Fibroblast of the aortic adventitia (primary cell): ENCODE data around the gene OR52E1. TPM values are rescaled to one million over a fixed set of nuclear protein-coding genes. Genes with fewer than 3 reads are reported as not detected.
"Not testable (repeated sequence)": the region's sequence is repeated elsewhere in the genome, so short reads cannot be mapped to it uniquely, and the experiment has no call there.

Experiments
- DNase-seq: peaks from one replicate; pipeline ENCODE4 v3.0.0-alpha.2; 2010; ENCODE audit warnings: low read depth
- H3K4me3 ChIP-seq: 2 replicates; pipeline ENCODE4 v1.5.1; 2011; ENCODE audit warnings: low read depth, mild to moderate bottlenecking, control low read depth, low read length, moderate library complexity
- CTCF ChIP-seq: IDR thresholded peaks from 2 replicates; pipeline ENCODE4 v1.5.1; 2011; ENCODE audit warnings: mild to moderate bottlenecking, low read length, control low read depth, inconsistent platforms; ENCODE audit not compliant: insufficient read depth
- total RNA-seq: library from RNA; depleted of rRNA; stranded (reverse); fragments of >200 nt; gene quantifications from 2 replicates; pipeline ENCODE4 v1.2.3, GENCODE V29; 2012; ENCODE audit warnings: low replicate concordance

Gene OR52E1
- total RNA-seq, 1 donor: not detected

- TF ChIP-seq CTCF: no peak
- H3K4me3 ChIP-seq: no peak overlapping the region
- no peak for DNase-seq
Measured at GRCh38 chr11:5043380-5043779, 26.0 kb upstream of the OR52E1 start.

GRCh38 chr11:5046226-5046625 is 23.1 kb upstream of the OR52E1 start, which contains the start of gene OR52J3:
Gene OR52J3, plus strand, starts transcription at chr11:5046526. Its CDS starts 0 bp downstream, at chr11:5046526.
- no peak for TF ChIP-seq CTCF
- DNase-seq: no peak
- no peak within 1 kb of the TSS for H3K4me3 ChIP-seq

- no peak overlapping the region for H3K4me3 ChIP-seq
- TF ChIP-seq CTCF: no peak
- DNase-seq: no peak
Measured at GRCh38 chr11:5046754-5047330, 22.5 kb upstream of the OR52E1 start.

GRCh38 chr11:5058679-5059078 is 10.7 kb upstream of the OR52E1 start:
- not testable (repeated sequence) for H3K4me3 ChIP-seq, DNase-seq

GRCh38 chr11:5059391-5059790 is 10.0 kb upstream of the OR52E1 start, which contains the start of gene OR52E2:
Gene OR52E2, minus strand, starts transcription at chr11:5059627. Its CDS starts 0 bp downstream, at chr11:5059627.
- no peak within 1 kb of the TSS for H3K4me3 ChIP-seq
- TF ChIP-seq CTCF: no peak
- no peak for DNase-seq

- no peak overlapping the region for H3K4me3 ChIP-seq
- TF ChIP-seq CTCF: no peak
- DNase-seq: no peak
Measured at GRCh38 chr11:5065027-5065426, 4.3 kb upstream of the OR52E1 start.

GRCh38 chr11:5071799-5072198 is 2.4 kb downstream of the OR52E1 start:
- H3K4me3 ChIP-seq: no peak overlapping the region
- DNase-seq: no peak
- TF ChIP-seq CTCF: no peak
